GM21515 (cell line): ENCODE results near the gene FAM124A.

Experiments used
- ATAC-seq: cut with Tn5 transposase; IDR thresholded peaks from one replicate; pipeline ENCODE4 v1.9.1; 2021; ENCODE audit not compliant: unreplicated experiment

Gene FAM124A

DNA sequence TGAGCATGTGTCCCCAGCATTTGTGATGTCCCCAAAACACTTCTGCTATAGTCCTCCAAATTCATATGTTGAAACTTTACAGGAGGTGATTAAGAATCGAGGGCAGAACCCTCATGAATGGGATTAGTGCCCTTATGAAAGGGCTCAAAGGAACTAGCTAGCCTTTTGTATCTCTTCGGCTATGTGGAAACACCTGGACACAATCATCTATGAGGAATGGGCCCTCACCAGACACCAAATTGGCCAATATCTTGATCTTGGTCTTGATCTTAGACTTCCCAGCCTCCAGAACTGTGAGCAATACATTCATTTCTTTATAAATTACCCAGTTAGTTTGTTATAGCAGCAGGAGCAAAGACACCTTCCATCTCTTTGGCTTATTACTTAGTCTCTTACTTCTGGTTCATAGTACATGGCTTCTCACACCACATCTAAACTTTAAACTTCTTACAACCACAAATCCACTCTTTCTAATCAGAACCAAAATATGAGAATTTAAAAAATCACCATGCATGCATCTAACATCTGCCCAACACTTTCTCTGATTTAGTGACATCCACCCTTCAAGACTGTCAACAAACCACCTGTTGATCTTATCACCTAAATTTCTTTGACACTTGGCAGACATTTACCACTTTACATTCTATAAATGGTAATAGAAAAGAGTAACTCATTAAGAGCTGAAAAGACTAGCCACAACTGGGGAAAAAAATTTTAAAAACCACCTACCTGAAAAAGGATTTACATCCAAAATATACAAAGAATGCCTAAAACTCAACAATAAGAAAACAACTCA is 110.6 kb downstream of the FAM124A start:
- ATAC-seq: no peak

DNA sequence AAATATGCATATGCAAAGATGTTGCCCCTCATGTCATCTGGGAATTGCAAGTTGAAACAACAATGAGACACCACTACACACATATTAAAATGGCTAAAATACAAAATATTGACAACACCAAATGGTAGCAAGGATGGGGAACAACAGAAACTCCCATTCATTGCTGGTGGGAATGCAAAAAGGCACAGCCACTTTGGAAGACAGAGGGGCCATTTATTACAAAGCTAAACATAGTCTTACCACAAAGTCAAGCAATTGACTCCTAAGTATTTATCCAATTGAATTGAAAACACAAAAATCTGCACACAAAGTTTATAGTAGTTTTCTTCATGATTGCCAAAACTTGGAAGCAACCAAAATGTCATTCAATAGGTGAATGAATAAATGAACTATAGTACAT is 111.2 kb downstream of the FAM124A start:
- no peak for ATAC-seq

DNA sequence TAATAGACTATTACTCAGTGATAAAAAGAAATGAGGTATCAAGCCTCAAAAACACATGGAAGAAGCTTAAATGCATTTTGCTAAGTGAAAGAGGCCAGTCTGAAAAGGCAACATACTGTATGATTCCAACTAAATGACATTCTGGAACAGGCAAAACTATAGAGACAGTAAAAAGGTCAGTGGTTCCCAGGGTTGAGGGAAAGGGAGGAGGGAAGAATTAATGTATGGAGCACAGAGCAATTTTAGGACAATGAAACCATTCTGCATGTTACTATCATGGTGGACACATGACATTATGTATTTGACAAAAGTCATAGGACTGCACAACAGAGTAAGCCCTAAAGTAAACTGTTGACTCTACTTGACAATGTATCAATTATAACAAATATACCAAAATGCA is 111.6 kb downstream of the FAM124A start:
- ATAC-seq: no peak
